Measurements from ENCODE around the gene C16orf92.

Gene C16orf92

DNA sequence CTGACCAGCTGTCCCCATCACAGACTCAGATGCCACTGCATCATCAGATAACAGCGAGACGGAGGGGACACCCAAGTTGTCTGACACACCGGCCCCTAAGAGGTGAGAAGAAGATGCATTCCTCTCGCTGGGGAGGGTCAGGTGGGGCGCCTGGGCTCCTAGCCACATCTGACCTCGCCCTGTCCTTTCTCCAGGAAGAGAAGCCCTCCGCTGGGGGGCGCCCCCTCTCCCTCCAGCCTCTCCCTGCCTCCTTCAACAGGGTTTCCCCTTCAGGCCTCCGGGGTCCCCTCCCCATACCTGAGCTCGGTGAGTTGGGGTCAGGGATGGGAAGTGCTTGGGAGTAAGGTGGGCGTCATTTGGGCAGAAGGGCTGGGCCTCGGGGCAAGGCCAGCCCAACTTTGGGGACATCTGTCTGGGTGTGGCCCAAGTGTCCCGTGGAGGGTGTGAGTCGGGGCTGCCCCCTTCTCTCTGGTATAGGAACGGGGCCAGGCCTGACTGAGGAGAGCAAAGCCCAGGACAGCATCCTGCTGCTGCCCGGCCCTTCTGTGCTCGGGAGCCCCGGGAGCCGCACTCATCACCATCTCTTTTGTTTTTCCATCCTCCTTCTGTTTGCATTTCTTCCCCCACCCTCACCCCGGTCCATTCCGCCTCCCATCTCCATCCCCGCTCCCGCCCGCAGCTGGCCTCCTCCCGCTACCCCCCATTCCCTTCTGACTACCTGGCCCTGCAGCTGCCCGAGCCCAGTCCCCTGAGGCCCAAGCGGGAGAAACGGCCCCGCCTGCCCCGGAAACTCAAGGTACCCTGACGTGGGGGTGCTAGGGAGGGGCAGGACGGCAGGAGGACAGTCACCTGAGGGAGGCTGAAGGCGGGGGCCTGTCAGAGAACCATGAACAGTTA lies 22.0 kb upstream of the C16orf92 start:
- H3K4me3 ChIP-seq (ENCODE audit: low read depth, low read length), result no peak overlapping the region
- TF ChIP-seq CTCF (IDR thresholded peaks at IDR 0.05; ENCODE audit: insufficient read depth, low read depth, low read length, missing control alignments), result no peak

DNA sequence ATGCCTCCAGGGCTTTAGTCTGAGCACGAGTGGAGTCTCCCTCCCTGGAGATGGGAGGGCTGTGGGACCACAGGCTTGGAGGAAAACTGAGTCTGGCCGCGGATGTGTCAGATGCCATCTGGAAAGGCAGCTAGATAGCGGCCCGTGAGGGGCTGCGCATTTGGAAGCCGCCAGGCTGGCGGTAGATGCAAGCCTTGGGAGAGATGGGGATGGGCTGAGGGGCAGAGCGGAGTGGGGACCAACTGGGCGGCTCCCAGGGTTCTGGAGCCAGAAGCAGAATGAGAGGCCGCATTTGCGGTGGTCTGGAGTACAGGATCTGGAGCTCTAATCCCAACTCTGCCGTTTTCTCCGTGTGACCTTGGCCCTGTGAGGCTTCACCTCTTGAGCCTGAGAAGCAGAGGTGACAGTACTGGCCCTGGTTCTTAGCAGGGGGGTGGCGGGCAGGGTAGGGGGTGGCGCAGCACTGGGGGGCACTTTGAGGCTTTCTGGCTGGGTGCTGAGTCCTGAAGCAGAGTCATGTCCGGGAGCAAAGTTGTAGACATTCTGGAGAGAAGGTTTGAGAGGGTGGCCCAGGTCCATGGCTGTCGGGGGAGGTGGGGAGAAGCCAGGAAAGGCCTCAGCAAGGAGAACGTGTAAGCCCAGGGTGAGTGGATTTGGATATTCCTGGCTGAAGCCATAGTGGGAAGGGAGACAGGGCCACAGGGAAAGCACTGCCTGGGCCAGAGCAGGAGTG lies 20.2 kb upstream of the C16orf92 start:
- no peak for TF ChIP-seq CTCF (IDR thresholded peaks at IDR 0.05; ENCODE audit: insufficient read depth, low read depth, low read length, missing control alignments)
- H3K4me3 ChIP-seq (ENCODE audit: low read depth, low read length), result no peak overlapping the region
- no peak for DNase-seq (ENCODE audit: low read depth)

More for the DNA sequence above, 22.0 kb upstream of the C16orf92 start:
- DNase-seq (ENCODE audit: low read depth), result no peak

- no peak overlapping the region for H3K4me3 ChIP-seq (ENCODE audit: low read depth, low read length)
- TF ChIP-seq CTCF (IDR thresholded peaks at IDR 0.05; ENCODE audit: insufficient read depth, low read depth, low read length, missing control alignments), result no peak
- no peak for DNase-seq (ENCODE audit: low read depth)
These were observed 19.2 kb upstream of the C16orf92 start for GRCh38 chr16:30003670-30004423.

- no peak for DNase-seq (ENCODE audit: low read depth)
- no peak for TF ChIP-seq CTCF (IDR thresholded peaks at IDR 0.05; ENCODE audit: insufficient read depth, low read depth, low read length, missing control alignments)
- H3K4me3 ChIP-seq (ENCODE audit: low read depth, low read length), result no peak overlapping the region
These were observed 18.6 kb upstream of the C16orf92 start for GRCh38 chr16:30004424-30004776.

GRCh38 chr16:30004811-30005242 lies 18.2 kb upstream of the C16orf92 start:
- no peak for TF ChIP-seq CTCF (IDR thresholded peaks at IDR 0.05; ENCODE audit: insufficient read depth, low read depth, low read length, missing control alignments)
- no peak overlapping the region for H3K4me3 ChIP-seq (ENCODE audit: low read depth, low read length)
- no peak for DNase-seq (ENCODE audit: low read depth)

- peak; percentile 53 for DNase-seq (ENCODE audit: low read depth)
- H3K4me3 ChIP-seq (ENCODE audit: low read depth, low read length), result no peak overlapping the region
- peak; percentile 69 for TF ChIP-seq CTCF (IDR thresholded peaks at IDR 0.05; ENCODE audit: insufficient read depth, low read depth, low read length, missing control alignments)
These were observed 17.5 kb upstream of the C16orf92 start for GRCh38 chr16:30005341-30006094.

Data from GM12865 (cell line).